Upper lobe of left lung (tissue), 4 donors: ENCODE results near the gene IKBKG.

Experiments
- CTCF ChIP-seq, 6 experiments: fragments of 450-650 bp in 4 of 6; fragments of 200-600 bp in 2 of 6; sonication (generic) in 2 of 6; IDR thresholded peaks; one replicate each; pipeline ENCODE4 v1.5.1; 2016 to 2019; ENCODE audit warnings: antibody characterized with exemption in 6 of 6
- EP300 ChIP-seq, 4 donors: sonication (generic); formaldehyde crosslinking; IDR thresholded peaks; one replicate each; pipeline ENCODE4 v1.5.1; 2017; ENCODE audit warnings: antibody characterized with exemption in 4 of 4, control low read depth in 2 of 4
- POLR2A ChIP-seq, 4 donors: fragments of 450-650 bp; IDR thresholded peaks; one replicate each; pipeline ENCODE4 v1.5.1; 2016 to 2017; ENCODE audit warnings: antibody characterized with exemption in 4 of 4, mild to moderate bottlenecking in 2 of 4
- POLR2AphosphoS5 ChIP-seq, 2 donors: sonication (generic); formaldehyde crosslinking; IDR thresholded peaks; one replicate each; pipeline ENCODE4 v1.5.1; 2017; ENCODE audit warnings: antibody characterized with exemption in 2 of 2

GRCh38 chrX:154597221-154597620 lies 49.8 kb downstream of the IKBKG start:
- TF ChIP-seq CTCF (IDR thresholded peaks at IDR 0.05), result no peak
- no peak for TF ChIP-seq POLR2A (IDR thresholded peaks at IDR 0.05)
- no peak for TF ChIP-seq EP300 (IDR thresholded peaks at IDR 0.05)
- no peak for TF ChIP-seq POLR2AphosphoS5 (IDR thresholded peaks at IDR 0.05)
